Prostate gland (tissue), 2 donors: Measurements from ENCODE around the gene KIR3DL1. TPM values are rescaled to one million over a fixed set of nuclear protein-coding genes. Genes with fewer than 3 reads are reported as not detected.
"Not testable (repeated sequence)": the region's sequence is repeated elsewhere in the genome, so short reads cannot be mapped to it uniquely, and the experiment has no call there.

Experiments
- DNase-seq: peaks from one replicate; pipeline ENCODE4 v3.0.0-alpha.2; 2019; ENCODE audit warnings: low spot score
- H3K27ac ChIP-seq, 2 donors: fragments of 200-600 bp; sonication (generic); 2 replicates each; pipeline ENCODE4 v1.5.1; 2017 to 2019
- H3K27me3 ChIP-seq: fragments of 200-600 bp; sonication (generic); replicated peaks from 2 replicates; pipeline ENCODE4 v1.5.1; 2019; ENCODE audit not compliant: insufficient read depth
- H3K36me3 ChIP-seq, 2 donors: fragments of 200-600 bp; sonication (generic); 1 replicate in 1 of 2; 2 replicates in 1 of 2; pipeline versions ENCODE4 v1.5.1 to v1.8.1; 2017 to 2019
- H3K4me1 ChIP-seq: fragments of 200-600 bp; sonication (generic); replicated peaks from 2 replicates; pipeline ENCODE4 v1.5.1; 2019
- H3K4me3 ChIP-seq, 2 donors: fragments of 200-600 bp; sonication (generic); 2 replicates each; pipeline ENCODE4 v1.5.1; 2017 to 2019
- H3K9me3 ChIP-seq: fragments of 200-600 bp; sonication (generic); 2 replicates; pipeline ENCODE4 v1.5.1; 2017
- WGBS: methylation state at CpG from one replicate; pipeline ENCODE4 v1.1.5; 2018; 5-methylcytosine and 5-hydroxymethylcytosine counted together
- intact Hi-C: fragments of 100-400 bp; cut with DNase I; formaldehyde crosslinking; loops from one replicate; pipeline ENCODE4 v1.14.2; 2022
- total RNA-seq, 2 donors: library from RNA; depleted of rRNA; stranded (reverse); fragments of >200 nt; gene quantifications; one replicate each; pipeline ENCODE4 v1.1.0, GENCODE V29; 2016

Gene KIR3DL1
- not detected for total RNA-seq

DNA sequence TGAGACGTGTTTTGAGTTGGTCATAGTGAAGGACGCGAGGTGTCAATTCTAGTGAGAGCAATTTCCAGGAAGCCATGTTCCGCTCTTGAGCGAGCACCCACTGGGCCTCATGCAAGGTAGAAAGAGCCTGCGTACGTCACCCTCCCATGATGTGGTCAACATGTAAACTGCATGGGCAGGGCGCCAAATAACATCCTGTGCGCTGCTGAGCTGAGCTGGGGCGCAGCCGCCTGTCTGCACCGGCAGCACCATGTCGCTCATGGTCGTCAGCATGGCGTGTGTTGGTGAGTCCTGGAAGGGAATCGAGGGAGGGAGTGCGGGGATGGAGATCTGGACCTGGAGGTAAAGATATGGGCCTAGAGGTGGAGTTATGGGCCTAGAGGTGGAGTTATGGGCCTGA is at the start of gene KIR3DL1:
Gene KIR3DL1, plus strand, starts transcription at position 218 of the 400 bp plus-strand sequence.
- H3K27ac ChIP-seq, H3K4me1 ChIP-seq, intact Hi-C loops, H3K9me3 ChIP-seq, H3K4me3 ChIP-seq, H3K27me3 ChIP-seq, DNase-seq, H3K36me3 ChIP-seq: not testable (repeated sequence)
- WGBS: 89% methylated on average over 17 of the region's 17 CpGs

DNA sequence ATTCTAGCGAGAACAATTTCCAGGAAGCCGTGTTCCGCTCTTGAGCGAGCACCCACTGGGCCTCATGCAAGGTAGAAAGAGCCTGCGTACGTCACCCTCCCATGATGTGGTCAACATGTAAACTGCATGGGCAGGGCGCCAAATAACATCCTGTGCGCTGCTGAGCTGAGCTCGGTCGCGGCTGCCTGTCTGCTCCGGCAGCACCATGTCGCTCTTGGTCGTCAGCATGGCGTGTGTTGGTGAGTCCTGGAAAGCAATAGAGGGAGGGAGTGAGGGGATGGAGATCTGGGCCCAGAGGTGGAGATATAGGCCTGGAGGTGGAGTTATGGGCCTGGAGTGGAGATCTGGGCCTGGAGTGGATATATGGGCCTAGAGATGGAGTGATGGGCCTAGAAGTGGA is 46.6 kb upstream of the KIR3DL1 start, which contains the start of gene KIR2DL1:
Gene KIR2DL1, plus strand, starts transcription at position 148 of the 400 bp plus-strand sequence. Its CDS starts 58 bp downstream, at position 206.
- H3K4me3 ChIP-seq, intact Hi-C loops, H3K36me3 ChIP-seq, H3K4me1 ChIP-seq, H3K9me3 ChIP-seq, H3K27ac ChIP-seq, H3K27me3 ChIP-seq, DNase-seq: not testable (repeated sequence)
- 92% methylated on average over 15 of the region's 15 CpGs for WGBS

DNA sequence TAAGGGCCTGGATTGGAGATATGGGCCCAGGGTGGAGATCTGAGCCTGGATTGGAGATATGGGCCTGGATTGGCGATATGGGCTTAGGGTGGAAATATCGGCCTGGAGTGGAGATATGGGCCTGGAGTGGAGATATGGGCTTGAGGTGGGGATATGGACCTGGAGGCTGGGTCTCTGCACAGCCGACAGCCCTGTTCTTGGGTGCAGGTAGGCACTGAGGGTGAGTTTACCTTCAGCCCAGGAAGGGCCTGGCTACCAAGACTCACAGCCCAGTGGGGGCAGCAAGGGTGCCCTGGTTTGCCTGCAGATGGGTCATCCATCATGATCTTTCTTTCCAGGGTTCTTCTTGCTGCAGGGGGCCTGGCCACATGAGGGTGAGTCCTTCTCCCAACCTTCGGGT is 45.8 kb upstream of the KIR3DL1 start:
- DNase-seq, H3K36me3 ChIP-seq, intact Hi-C loops, H3K4me3 ChIP-seq, H3K4me1 ChIP-seq, H3K9me3 ChIP-seq, H3K27me3 ChIP-seq, H3K27ac ChIP-seq: not testable (repeated sequence)
- WGBS: 88% methylated on average over 4 of the region's 4 CpGs

DNA sequence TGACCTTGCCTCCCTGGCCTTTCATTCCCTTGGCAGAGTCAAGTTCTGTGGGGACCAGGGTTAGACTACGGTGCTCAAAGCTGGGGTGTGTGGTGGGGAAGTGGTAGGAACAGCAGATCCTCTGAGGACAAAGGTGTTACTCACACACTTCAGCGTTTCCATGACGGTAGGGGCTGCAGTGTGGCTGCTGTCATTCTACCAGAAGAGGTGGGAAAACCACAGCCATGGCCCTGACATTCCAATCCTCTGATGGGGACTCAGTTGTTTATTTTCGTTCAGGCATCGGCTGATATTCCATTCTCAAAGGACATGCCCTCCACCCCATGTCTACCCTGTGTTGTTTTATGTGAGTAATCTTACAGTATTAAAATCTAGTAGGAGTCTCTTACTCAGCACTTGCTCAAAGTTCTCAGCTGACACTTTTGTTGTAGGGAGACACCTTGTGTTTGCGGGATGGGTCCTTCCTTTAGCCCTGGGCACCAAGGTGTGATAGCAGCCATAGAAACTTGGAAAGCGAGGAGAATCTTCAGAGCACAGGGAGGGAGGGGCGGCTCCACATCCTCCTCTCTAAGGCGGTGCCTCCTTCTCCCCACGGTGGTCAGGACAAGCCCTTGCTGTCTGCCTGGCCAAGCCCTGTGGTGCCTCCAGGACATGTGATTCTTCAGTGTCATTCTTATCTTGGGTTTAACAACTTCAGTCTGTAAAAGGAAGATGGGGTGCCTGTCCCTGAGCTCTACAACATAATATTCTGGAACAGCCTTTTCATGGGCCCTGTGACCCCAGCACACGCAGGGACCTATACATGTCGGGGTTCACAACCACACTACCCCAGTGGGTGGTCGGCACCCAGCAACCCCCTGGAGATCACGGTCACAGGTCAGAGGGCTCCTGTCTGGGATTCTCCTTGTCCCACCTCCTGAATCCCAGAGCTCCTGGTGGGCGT is 45.0 kb upstream of the KIR3DL1 start:
- H3K27me3 ChIP-seq, H3K27ac ChIP-seq, H3K4me3 ChIP-seq, H3K36me3 ChIP-seq, H3K4me1 ChIP-seq, intact Hi-C loops, DNase-seq, H3K9me3 ChIP-seq: not testable (repeated sequence)
- 76% methylated on average over 14 of the region's 15 CpGs for WGBS

DNA sequence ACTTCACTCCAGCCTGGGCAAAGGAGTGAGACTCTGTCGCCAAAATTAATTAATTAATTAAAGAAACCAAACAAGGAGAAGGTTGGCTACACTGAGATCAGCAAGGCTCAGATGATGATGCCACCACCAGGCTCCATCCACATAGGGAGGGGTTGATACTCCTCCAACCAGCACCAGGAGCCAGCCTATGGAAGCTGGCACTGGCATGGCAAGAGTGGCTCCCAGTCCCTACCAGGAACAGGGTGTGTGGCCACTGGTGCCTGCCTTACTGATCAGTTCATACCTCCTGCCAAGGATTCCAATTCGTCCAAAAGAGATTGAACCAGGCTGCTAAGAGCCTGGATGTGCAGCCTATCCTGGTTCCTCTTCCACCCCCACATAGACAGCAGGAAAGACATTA is 43.6 kb upstream of the KIR3DL1 start:
- H3K27ac ChIP-seq, H3K9me3 ChIP-seq, H3K27me3 ChIP-seq, intact Hi-C loops, DNase-seq, H3K4me3 ChIP-seq, H3K4me1 ChIP-seq, H3K36me3 ChIP-seq: not testable (repeated sequence)
- 51% methylated on average over 2 of the region's 2 CpGs for WGBS

DNA sequence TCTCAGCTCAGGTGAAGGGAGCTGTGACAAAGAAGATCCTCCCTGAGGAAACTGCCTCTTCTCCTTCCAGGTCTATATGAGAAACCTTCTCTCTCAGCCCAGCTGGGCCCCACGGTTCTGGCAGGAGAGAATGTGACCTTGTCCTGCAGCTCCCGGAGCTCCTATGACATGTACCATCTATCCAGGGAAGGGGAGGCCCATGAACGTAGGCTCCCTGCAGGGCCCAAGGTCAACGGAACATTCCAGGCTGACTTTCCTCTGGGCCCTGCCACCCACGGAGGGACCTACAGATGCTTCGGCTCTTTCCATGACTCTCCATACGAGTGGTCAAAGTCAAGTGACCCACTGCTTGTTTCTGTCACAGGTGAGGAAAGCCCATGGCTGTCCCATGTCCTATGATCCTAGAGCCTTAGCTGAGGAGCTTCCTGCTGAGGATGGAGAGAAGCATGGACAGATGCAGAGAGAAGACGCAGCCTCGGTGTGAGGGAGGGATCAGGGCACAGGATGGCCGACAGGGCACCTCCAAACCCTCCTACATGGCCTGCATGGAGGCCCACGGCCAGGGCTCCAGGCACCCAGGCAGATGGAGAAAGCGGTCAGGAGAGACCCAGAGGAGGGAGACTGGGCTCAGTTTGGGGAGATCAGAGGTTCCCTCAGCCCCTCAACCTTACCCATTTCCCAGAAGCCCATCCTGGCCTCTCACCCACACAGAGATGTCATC is 41.0 kb upstream of the KIR3DL1 start:
- DNase-seq, H3K27me3 ChIP-seq, H3K9me3 ChIP-seq, H3K36me3 ChIP-seq, intact Hi-C loops, H3K27ac ChIP-seq, H3K4me1 ChIP-seq, H3K4me3 ChIP-seq: not testable (repeated sequence)
- 84% methylated on average over 12 of the region's 12 CpGs for WGBS

DNA sequence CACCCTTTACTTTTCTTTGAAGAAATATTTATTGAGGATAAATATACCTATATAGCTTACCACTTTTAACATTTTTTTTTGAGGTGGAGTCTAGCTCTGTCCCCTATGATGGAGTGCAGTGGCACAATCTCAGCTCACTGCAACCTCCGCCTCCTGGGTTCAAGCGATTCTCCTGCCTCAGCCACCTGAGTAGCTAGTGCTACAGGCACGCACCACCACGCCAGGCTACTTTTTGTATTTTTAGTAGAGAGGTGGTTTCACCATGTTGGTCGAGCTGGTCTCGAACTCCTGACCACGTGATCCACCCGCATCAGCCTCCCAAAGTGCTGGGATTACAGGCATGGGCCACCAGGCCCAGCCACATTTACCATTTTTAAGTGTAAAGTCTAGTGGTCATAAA is 40.4 kb upstream of the KIR3DL1 start:
- H3K27ac ChIP-seq, intact Hi-C loops, H3K27me3 ChIP-seq, H3K9me3 ChIP-seq, H3K4me3 ChIP-seq, H3K36me3 ChIP-seq, H3K4me1 ChIP-seq, DNase-seq: not testable (repeated sequence)
- 86% methylated on average over 8 of the region's 8 CpGs for WGBS

DNA sequence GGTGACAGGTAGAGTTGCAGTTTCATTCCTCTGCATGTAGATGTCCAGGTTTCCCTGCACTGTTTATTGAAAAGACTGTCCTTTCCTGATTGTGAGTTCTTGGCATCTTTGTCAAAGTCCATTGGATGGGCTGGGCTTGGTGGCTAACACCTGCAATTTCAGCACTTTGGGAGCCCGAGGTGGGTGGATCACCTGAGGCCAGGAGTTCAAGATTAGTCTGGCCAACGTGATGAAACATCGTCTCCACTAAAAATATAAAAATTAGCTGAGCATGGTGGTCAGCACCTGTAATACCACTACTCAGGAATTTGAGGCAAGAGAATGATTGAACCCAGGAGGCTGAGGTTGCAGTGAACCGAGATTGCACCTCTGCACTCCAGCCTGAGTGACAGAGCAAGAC is 38.4 kb upstream of the KIR3DL1 start:
- H3K9me3 ChIP-seq, H3K4me3 ChIP-seq, DNase-seq, intact Hi-C loops, H3K27ac ChIP-seq, H3K4me1 ChIP-seq, H3K36me3 ChIP-seq, H3K27me3 ChIP-seq: not testable (repeated sequence)
- 67% methylated on average over 4 of the region's 4 CpGs for whole genome bisulfite sequencing

DNA sequence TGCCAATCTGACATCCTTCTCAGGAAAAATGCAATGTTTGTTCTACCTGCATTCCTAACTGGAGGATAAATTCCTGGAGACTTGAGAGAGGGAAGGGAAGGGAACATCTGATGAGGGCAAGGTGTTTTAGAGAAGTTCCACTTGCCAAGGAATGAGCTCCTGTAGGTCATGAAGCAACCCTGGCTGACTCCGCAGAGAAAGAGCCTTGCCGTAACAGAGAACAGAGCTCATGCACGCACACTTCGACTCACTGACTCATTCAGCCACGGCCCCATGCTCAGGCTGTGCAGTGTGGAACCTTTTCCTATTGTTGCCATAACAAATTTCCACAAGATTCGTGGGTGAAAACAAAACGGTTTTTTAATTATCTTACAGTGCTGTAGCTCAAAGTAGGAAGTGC is 37.4 kb upstream of the KIR3DL1 start:
- intact Hi-C loops, H3K36me3 ChIP-seq, H3K9me3 ChIP-seq, H3K27me3 ChIP-seq, H3K4me1 ChIP-seq, DNase-seq, H3K4me3 ChIP-seq, H3K27ac ChIP-seq: not testable (repeated sequence)
- WGBS: 84% methylated on average over 7 of the region's 7 CpGs

DNA sequence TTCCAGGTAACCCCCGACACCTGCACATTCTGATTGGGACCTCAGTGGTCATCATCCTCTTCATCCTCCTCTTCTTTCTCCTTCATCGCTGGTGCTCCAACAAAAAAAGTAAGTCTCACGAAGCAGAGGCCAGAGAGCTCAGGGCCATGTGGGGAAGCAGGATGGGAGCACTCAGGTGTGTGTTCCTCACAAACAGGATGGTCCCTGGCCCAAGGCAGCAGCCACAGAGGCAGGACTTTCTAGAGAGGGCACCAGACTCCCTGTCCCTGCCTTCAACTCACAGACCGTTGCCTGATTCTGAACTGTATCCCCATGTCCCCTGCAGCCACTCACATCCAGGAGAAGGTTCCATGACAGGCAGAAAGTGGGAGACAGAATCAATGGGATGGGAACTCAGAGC is 33.4 kb upstream of the KIR3DL1 start:
- H3K36me3 ChIP-seq, H3K4me3 ChIP-seq, H3K9me3 ChIP-seq, H3K27ac ChIP-seq, H3K4me1 ChIP-seq, H3K27me3 ChIP-seq, DNase-seq, intact Hi-C loops: not testable (repeated sequence)
- WGBS: 78% methylated on average over 4 of the region's 4 CpGs

DNA sequence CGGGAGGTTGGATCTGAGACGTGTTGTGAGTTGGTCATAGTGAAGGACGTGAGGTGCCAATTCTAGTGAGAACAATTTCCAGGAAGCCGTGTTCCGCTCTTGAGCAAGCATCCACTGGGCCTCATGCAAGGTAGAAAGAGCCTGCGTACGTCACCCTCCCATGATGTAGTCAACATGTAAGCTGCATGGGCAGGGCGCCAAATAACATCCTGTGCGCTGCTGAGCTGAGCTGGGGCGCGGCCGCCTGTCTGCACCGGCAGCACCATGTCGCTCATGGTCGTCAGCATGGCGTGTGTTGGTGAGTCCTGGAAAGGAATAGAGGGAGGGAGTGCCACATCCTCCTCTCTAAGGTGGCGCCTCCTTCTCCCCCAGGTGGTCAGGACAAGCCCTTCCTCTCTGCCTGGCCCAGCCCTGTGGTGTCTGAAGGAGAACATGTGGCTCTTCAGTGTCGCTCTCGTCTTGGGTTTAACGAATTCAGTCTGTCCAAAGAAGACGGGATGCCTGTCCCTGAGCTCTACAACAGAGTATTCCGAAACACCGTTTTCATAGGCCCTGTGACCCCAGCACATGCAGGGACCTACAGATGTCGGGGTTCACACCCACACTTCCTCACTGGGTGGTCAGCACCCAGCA is 30.1 kb upstream of the KIR3DL1 start:
- H3K4me1 ChIP-seq, DNase-seq, H3K9me3 ChIP-seq, H3K4me3 ChIP-seq, H3K27me3 ChIP-seq, H3K27ac ChIP-seq, H3K36me3 ChIP-seq, intact Hi-C loops: not testable (repeated sequence)
- 86% methylated on average over 24 of the region's 24 CpGs for WGBS

DNA sequence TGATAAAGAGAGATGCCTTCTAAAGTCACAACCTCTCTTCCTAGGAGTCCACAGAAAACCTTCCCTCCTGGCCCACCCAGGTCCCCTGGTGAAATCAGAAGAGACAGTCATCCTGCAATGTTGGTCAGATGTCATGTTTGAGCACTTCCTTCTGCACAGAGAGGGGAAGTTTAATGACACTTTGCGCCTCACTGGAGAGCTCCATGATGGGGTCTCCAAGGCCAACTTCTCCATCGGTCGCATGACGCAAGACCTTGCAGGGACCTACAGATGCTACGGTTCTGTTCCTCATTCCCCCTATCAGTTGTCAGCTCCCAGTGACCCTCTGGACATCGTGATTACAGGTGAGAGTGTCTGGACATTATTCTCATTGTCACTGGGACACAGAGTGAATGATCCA is 28.1 kb upstream of the KIR3DL1 start:
- H3K27ac ChIP-seq, intact Hi-C loops, H3K4me1 ChIP-seq, H3K9me3 ChIP-seq, H3K36me3 ChIP-seq, H3K27me3 ChIP-seq, DNase-seq, H3K4me3 ChIP-seq: not testable (repeated sequence)
- 82% methylated on average over 6 of the region's 6 CpGs for WGBS
